GM18517 (cell line): ENCODE measurements around the gene TAMALIN.

Experiments
- ATAC-seq: cut with Tn5 transposase; IDR thresholded peaks from one replicate; pipeline ENCODE4 v1.9.1; 2021; ENCODE audit warnings: mild to moderate bottlenecking, moderate library complexity; ENCODE audit not compliant: unreplicated experiment

The TAMALIN gene

GRCh38 chr12:52054231-52054832 lies 47.6 kb downstream of the TAMALIN start:
- ATAC-seq: no peak

GRCh38 chr12:52054833-52055730 lies 48.3 kb downstream of the TAMALIN start:
- no peak for ATAC-seq

- ATAC-seq: no peak
Observed at GRCh38 chr12:52055731-52056711, 49.3 kb downstream of the TAMALIN start.

GRCh38 chr12:52056801-52057637 lies 50.3 kb downstream of the TAMALIN start:
- ATAC-seq: no peak

GRCh38 chr12:52057638-52058576 lies 51.2 kb downstream of the TAMALIN start:
- no peak for ATAC-seq

- ATAC-seq: no peak
Observed at GRCh38 chr12:52058631-52059361, 52.0 kb downstream of the TAMALIN start.

GRCh38 chr12:52059582-52060497 lies 53.1 kb downstream of the TAMALIN start:
- no peak for ATAC-seq

- ATAC-seq: no peak
Observed at GRCh38 chr12:52060498-52061177, 53.9 kb downstream of the TAMALIN start.

GRCh38 chr12:52061470-52062166 lies 54.9 kb downstream of the TAMALIN start:
- ATAC-seq: no peak

GRCh38 chr12:52062167-52063081 lies 55.7 kb downstream of the TAMALIN start:
- no peak for ATAC-seq

GRCh38 chr12:52063082-52063924 lies 56.6 kb downstream of the TAMALIN start:
- ATAC-seq: no peak

- no peak for ATAC-seq
Observed at GRCh38 chr12:52063981-52064649, 57.4 kb downstream of the TAMALIN start.
